SK-MEL-5 (cell line): ENCODE results near the gene ARID1B. TPM values are rescaled to one million over a fixed set of nuclear protein-coding genes. Genes with fewer than 3 reads are reported as not detected.

Source experiments
- DNase-seq: peaks from one replicate; pipeline ENCODE4 v3.0.0-alpha.2; 2016; ENCODE audit warnings: low read depth, low spot score
- in situ Hi-C: cut with HindIII; loops from 2 replicates; pipeline ENCODE4 v1.10.0; 2016; ENCODE audit warnings: low sequenced_read_pairs, high pct_unique_total_duplicates, low pct_unique_long_range_greater_than_20kb
- total RNA-seq: library from RNA; depleted of rRNA; stranded (reverse); fragments of >200 nt; shearing (Covaris generic); gene quantifications from 2 replicates; pipeline ENCODE4 v1.2.3, GENCODE V29; 2014

ARID1B gene
- total RNA-seq, 1 experiment from 2014 or later = 20.0 TPM

DNA sequence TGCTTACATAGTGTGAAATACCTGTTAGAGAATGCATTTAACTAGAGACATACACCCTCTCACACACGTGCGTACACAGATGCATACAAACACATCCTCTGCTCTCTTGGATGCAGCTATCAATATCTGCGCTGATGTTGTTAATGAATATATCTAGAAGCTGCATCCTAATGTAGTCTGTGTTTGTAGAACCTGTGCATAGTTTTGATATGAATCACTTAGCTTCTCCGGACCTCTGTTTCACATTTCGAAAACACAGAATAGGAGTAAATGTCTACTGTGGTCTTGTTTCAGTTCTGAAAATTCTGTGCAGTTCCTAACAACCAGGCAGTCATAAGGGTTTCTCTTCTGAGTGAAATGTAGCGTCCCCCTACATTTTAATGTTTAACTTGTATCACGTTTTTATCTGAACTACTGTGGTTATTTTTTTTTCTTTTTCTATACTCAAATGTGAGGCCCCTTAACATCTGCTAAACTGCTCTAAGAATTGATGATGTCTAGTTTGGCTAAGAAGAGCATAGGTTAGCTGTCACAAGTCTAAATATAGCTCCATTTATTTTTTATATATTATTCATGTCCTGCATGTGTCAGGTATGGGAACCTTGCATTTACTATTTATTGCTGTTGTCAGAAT, 291.6 kb downstream of the ARID1B start:
- DNase-seq = no peak
- in situ Hi-C loops = no loop called here

DNA sequence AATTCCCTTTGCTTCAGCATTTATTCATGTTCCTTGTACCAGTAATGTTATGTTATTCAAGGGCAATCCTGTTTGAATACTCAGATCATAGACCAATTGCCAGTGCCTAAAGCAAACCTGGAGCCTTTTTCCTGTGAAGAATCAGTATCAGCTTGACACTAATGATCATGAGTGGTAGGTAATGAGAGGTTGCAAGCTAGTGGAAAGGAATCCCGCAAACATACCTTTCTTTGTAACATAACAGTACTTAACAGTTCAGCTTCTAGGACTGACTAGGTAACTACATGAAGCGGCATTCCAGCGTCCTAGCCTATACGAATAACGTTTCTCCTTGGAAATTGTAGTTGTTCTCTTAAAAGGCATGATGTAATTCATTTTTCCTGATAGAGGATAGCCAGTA, 292.4 kb downstream of the ARID1B start:
- DNase-seq = no peak
- in situ Hi-C loops = no loop called here

DNA sequence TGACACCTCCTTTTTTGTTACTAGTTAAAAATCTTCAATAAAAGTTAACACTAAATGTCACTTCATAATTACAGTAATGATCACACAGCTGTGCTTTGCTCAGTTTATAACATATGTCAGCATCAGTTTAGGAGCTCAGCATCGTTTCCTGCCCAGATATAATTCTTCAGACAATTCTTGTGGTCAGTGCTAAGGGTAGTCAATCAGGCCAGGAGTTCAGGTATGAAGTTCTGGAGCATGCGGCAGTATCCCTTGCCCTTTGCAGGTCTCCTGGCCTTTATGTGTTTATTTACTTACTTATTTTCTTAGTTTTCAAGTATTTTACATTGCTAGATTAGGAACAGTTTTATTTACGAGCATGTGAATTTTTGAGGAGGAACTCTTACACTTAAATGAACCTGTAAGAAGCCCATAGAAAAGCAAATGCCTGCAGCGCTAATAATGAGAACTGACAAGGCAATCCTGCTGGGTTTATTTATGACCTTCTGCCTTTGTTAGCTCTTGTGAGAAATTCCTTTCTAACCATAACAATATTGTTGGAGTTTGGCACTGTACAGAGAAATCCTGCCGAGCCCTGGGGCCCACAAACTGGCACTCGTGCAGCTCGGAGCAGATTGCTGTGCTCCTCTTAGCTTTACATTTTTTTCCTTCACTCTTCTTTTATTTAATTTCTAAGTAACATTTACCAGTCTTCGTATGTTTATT, 293.4 kb downstream of the ARID1B start:
- in situ Hi-C loops = no loop called here
- DNase-seq = no peak

DNA sequence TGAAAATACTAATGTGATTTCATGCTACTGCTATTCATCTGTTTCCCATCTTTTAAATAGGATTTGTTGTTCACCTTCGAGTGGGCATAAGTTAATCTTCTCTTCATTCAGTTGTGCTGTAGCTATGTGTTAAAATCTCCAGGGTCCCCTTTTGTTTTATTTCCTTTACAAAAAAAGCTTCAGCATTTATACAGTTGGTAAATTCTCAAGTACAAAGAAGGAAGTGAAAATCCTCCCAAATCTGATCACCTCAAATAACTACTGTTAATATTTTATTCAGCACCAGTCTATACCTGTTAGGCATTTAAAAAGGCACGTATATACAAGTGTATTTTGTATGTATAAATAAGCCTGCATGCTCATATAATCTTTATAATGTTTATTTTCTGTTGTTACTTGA, 294.9 kb downstream of the ARID1B start:
- DNase-seq = no peak
- in situ Hi-C loops = no loop called here

DNA sequence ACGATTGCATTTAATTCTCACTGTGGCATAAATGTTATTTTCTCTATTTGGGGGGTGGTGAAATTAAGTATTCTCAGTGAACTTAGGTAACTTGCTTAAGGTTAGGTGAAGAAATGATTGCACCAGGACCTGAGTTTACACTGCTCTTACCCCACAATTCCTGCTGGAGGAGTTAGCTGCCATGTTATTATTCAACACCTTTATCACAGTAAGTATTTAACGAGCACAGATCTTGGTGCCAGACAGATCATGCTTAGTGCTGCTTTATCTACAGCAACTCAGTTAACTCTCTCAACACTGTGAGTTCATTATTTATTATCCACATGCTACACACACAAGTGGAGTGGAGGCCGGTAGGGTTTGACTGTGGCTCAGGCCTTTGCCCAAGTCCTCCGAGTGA, 296.4 kb downstream of the ARID1B start:
- in situ Hi-C loops = no loop called here
- no peak for DNase-seq

DNA sequence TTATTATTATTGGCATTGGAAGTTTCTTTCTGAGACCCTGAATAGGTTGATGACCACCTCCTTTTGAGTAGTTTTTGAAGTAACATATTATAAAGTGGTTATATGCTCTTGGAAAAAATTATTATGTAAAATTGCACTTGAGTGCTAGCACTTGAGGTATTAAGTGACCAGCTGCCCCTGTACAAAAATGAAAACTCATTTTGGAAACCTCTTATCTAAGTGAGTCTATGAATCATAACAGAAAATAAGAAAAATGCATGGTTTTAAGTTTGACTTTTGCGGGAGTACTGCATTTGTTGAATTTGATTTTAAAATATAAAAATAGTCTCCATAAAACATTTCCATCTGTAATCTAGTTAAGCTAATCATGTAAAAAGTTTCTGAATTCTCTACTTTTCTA, 297.8 kb downstream of the ARID1B start:
- no peak for DNase-seq
- in situ Hi-C loops = no loop called here

DNA sequence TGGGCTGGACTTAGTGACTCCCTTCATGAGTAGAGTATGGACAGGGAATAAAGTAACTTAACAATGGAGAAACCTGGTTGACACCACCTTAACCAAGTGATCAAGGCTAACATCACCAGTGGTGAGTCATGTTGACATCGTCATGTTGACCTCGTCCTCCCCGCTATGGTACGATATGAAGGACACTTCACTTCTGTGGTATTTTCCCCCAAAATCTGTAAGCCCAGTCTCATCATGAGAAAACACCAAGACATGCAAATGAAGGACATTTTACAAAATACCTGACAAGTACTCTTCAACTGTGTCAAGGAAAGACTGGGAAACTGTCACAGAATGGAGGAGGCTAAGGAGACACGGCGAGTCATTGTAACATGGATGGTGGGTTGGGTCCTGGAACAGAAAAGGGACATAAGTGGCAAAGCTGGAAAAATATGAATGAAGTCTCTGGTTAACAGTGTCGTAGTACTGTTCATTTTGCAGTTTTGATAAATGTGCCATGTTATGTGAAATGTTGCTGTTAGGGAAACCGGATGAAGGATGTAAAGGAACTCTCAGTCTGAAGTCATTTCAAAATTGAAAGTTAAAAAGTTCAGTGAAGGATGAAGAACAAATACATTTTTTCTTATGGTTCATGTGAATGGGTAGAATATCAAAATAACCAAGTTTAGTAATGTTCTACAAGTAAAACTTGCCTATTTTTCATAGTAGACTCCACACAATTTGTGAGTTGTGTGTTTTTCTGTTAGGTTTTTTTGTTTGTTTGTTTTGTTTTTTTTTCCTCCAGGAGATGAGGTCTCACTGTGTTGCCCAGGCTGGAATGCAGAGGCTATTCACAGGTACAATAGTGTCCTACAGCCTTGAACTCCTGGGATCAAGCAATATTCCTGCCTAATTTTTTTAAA, 298.6 kb downstream of the ARID1B start:
- in situ Hi-C loops = no loop called here
- DNase-seq = no peak

DNA sequence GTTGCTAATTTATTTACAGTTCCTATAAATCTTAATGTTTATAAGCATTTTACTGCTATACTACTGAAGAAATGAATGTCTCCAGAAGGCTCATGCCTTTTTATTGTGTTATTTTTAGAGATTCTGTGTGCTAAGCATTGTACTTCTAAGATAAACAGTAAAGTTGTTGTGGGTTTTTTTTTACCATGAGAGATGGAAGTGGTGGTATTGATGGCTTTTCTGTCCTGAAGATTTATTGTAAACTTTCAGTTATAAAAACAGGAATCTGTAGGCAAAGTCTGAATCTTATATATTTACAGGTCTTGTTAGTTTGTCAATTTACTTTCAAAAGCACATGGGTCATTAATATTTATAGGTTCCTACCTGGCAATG, 299.3 kb downstream of the ARID1B start:
- no peak for DNase-seq
- in situ Hi-C loops = no loop called here

DNA sequence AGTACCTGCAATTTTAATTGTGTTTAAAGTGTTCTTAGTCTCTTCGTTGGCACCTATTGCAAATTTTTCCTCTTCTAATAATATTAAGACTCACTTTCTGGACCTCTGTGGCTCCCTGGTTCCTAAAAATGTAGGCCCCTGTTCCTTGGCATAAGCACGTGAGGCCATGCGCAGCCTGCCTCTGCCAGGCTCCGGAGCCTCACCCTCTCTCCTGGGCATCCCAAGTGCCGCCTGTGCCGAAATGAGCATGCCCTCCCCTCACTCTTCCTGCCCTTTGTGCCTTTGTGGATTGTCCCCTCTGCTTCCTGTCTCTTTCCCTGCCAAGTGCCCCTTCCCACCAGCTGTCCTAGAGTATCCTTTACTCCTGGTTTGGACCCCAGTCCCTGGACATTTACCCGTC, 300.1 kb downstream of the ARID1B start:
- DNase-seq = no peak
- in situ Hi-C loops = no loop called here

DNA sequence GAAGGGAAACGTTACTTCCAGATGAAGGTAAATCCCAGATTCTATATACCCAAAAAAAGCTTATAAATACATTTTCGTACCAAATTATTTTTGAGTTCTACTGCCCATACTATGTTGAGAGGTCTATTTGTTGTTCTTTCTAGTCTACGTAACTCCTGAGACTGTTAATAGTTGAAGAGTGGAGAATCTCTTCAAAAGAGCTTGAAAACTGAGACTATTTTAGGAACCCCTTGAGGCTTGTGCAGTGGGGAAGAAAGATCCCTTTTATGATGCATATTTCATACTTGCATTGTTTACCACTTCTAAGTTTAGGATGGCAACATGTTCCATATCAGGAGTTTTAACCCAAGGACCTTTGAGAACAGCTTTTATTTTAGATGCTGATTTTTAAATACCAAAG, 301.1 kb downstream of the ARID1B start:
- in situ Hi-C loops = no loop called here
- peak; percentile 76 for DNase-seq

DNA sequence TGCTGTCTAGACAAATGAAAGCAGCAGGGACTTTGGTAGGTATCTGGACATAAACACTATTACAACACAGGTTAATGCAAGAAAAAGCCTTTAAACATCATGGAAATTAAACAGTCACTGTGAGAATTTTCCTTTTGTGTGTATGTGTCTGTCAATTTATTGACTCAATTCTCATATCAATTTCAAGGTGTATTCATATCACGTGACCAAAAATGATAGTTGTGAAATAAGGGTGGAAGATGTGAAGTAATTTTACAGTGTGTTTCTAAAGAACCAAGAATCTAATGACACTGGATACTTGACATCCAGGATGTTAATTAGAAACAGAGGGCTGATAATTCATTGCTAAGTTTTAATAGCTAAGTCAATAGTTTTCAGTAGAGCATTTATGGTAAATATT, 302.1 kb downstream of the ARID1B start:
- in situ Hi-C loops = no loop called here
- no peak for DNase-seq

DNA sequence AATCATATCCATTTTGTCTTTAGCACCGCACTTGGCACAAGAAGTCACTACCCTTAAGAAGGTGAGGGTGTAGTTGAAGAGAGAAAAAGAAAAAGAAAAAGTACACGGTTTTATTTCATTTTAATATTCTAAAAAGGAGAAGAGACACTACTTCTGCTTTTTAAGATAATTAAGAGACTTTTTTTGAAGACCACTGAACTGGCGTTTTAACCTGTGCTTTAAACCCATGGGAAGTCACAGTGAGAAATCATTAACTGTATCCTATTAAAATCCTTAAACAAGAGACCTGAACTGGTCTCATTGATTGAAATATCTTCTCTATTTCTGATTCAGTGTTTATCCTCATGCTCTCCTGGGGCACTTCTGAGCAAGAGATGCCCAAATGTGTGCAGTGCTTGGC, 302.6 kb downstream of the ARID1B start:
- no peak for DNase-seq
- in situ Hi-C loops = no loop called here

DNA sequence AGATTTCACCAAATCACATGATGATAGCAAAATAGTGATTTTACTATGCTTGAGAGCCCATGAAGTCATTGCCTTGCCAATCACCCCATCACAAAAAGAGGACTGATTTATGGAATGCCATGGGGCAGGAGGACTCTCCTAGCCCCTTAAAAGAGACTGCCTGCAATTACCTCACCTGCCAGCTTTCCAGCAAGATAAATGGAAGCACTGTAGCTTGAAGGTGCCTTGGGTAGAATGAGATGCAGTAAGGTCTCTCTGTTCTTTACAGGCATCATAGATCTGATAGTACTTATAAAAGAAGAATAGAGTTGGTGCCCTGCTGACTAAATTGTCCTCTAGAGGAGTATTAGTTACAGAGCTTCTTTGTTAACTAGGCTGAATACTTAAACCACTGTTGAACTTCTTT, 303.8 kb downstream of the ARID1B start:
- in situ Hi-C loops = no loop called here
- peak; percentile 84 for DNase-seq

DNA sequence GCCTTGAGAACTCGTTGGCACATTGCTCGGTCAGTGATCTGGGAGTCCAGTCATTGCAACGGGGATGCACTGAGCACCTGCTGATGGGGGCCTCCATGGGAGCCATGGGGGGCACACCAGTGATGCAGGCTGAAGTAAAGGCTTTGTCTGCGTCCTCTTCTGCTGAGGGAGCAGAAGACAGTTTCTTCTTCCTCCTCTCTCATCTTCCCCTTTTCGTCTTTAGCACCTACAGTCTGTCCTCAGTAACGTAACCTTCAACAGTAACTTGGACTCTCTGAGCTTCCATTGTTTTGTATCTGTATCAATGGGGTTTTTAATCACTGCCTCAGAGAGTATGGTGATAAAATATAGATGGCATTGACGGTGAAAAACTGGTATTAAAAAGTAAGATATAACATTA, 306.2 kb downstream of the ARID1B start:
- in situ Hi-C loops = no loop called here
- DNase-seq = no peak

DNA sequence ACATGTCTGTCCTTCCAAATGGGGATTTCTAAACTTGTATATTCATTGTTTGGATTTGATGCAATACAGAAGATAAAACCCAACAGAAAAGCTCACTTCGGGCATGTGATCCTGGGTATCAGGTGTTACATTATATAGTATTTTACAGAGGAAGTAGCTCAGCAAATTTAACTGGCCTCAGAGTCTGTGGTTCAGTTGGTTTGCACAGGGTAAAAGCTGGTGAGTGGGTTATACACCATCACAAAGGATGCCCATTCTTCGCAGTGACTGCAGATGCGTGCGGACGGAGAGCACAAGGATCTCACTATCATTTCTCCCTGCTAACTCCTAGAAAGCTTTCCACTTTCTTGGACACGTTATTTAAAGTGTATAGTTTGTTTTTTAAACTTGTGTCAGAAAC, 309.5 kb downstream of the ARID1B start:
- no peak for DNase-seq
- in situ Hi-C loops = no loop called here

DNA sequence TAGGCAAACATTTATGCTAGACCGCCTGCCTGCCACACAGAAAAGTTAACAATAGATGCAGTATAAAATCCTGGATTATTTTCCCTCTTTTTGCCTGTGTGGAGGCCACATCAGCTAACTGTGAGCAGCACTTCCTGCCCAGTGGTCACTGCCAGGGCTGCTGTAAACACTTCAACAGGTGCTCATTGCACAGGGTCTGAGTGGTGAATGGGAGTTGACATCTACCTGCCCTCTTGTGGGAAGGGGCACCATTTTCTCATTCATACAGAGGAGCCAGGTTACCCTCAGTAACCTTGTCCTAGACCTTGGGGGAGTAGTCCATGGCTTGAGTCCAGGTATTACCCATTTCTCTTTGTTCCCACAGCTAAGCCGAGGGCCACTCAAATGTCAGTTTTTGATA, 310.8 kb downstream of the ARID1B start:
- in situ Hi-C loops = no loop called here
- no peak for DNase-seq

DNA sequence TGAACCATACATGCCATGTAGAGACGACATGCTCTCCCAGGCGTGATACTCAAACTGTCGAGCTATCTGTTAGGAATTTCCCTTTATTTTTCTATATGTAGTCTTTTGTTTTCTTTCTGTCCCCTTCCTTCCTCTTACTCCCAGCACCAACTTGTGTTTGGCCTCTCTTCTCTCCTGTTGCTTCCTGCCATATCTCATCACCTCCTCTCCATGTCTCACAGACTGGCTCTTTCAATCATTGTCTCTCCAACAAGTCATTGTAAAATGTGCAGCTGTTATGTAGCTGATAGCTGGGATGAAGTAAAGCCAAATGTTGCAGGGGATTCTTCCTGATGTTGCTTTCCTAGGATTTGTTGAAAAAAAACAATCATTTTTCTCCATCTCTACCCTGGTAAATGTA, 311.7 kb downstream of the ARID1B start:
- no peak for DNase-seq
- in situ Hi-C loops = no loop called here

DNA sequence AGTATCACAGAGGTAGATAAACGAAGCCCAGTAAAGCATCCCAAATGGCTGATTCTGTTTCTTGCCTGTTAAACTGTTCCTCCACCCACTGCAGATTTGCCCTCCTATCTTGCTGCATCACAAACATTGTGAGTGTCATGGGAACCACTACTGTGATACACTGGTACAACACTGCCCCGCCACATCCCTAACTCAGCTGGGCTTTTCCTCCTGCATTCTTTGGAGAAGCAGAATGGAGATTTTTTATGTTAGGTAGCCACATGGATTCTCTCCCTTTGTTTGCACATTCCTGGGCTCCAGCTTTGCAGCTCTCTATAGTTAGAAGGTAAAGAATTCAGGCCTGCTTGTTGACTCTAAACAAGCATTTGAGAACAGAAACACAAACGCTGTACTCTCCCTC, 312.1 kb downstream of the ARID1B start:
- in situ Hi-C loops = no loop called here
- DNase-seq = peak; percentile 23

DNA sequence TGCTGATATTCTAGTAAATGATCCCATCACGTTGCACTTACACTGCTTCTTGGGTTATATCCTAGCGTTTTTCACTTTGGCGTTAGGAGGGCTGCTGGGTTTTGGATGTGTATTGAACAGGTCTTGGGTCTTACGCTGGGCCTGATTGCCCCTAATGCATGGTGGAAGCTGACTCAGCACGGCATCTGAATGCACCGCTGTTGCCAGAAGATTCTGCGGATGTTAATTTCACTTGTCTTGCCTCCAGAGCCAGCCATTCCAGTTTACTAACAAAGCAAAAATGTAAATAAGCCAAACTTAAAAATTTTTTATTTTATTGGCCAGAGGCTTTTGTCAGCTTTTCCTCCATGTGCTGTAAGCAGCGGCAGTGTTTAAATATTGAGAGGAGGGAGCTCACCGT, 312.7 kb downstream of the ARID1B start:
- no peak for DNase-seq

More for the DNA sequence above, 312.7 kb downstream of the ARID1B start:
- in situ Hi-C loops = no loop called here
